ENCODE data around the gene GABRG3.

DNA sequence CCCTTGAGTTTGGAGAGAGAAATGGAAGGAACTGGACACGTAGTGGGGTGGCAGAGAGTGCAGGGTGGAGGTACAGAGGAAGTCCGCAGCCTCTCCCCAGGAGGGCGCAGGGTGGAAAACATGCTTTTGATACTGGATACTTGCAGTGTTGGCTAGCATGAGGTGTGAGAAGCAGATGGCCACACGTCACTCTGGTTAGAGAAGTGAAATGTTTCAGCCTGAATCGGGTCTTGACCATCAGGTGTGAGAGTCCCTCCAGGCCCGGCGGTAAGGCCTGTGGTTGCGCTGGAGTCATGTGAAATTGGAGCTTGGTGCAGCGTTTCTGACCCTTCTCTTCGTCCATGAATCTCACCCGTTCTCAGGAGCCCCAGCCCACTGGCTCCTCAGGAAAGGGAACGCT lies 93.1 kb downstream of the GABRG3 start:
- TF ChIP-seq EZH2 (IDR thresholded peaks at IDR 0.05; ENCODE audit: borderline replicate concordance) (no peak), EZH2phosphoT487 (IDR thresholded peaks at IDR 0.05; ENCODE audit: low read depth, severe bottlenecking, unreplicated experiment) (no peak)
- TF ChIP-seq, protein P1, sequence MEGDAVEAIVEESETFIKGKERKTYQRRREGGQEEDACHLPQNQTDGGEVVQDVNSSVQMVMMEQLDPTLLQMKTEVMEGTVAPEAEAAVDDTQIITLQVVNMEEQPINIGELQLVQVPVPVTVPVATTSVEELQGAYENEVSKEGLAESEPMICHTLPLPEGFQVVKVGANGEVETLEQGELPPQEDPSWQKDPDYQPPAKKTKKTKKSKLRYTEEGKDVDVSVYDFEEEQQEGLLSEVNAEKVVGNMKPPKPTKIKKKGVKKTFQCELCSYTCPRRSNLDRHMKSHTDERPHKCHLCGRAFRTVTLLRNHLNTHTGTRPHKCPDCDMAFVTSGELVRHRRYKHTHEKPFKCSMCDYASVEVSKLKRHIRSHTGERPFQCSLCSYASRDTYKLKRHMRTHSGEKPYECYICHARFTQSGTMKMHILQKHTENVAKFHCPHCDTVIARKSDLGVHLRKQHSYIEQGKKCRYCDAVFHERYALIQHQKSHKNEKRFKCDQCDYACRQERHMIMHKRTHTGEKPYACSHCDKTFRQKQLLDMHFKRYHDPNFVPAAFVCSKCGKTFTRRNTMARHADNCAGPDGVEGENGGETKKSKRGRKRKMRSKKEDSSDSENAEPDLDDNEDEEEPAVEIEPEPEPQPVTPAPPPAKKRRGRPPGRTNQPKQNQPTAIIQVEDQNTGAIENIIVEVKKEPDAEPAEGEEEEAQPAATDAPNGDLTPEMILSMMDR (IDR thresholded peaks at IDR 0.05; ENCODE audit: poor library complexity) = no peak
